ENCODE data around the gene HIVEP1. TPM values are rescaled to one million over a fixed set of nuclear protein-coding genes. Genes with fewer than 3 reads are reported as not detected.

HIVEP1 gene
- total and polyA plus RNA-seq, 2 of the 8 experiments (the other 6 are each of a cell fraction or from before 2014, with no cell fraction given): 22.6 to 23.1 TPM

DNA sequence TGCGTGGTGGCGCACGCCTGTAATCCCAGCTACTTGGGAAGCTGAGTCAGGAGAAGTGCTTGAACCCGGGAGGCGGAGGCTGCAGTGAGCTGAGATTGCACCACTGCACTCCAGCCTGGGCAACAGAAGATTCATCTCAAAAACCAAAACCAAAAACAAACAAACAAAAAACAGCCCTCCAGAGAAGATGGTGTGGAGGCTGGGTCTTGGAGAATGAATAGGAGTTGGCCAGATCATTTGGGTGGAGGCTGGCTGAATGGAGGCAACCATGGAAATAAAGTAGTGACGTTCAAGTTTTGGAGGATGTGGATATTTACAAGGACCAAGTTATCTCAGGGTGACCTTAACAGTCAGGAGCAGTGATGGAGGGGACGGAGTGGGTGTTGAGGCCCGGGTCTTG is 24.7 kb downstream of the HIVEP1 start:
- no peaks in the 10 kb centered on the region; the same call in 1 of the 2 replicates for H3K23me2 ChIP-seq (ENCODE audit: low read depth, low read length)
- no peak overlapping the region for H3K4me2 ChIP-seq (ENCODE audit: insufficient read depth in 1 of 2, low read depth in 2 of 2, low read length in 2 of 2)
- H3K36me3 ChIP-seq (ENCODE audit: control insufficient read depth in 2 of 4, insufficient read depth in 4 of 4, low read length in 3 of 4): no peaks in the 10 kb centered on the region
- H3K9ac ChIP-seq (replicated peaks in 1 of 4; ENCODE audit: extremely low read depth in 1 of 4, low read depth in 3 of 4, low read length in 3 of 4): no peak overlapping the region
- H3K4me3 ChIP-seq (ENCODE audit: extremely low read depth in 1 of 4, insufficient read depth in 2 of 4, low read depth in 3 of 4, low read length in 4 of 4): no peak overlapping the region
- peaks cover 0 to 94% of the 10 kb centered on the region in 2 experiments; a peak in 3 of 4 replicates for H3K79me2 ChIP-seq (ENCODE audit: control insufficient read depth in 1 of 2, insufficient read depth in 2 of 2, low read length in 2 of 2)
- H2BK120ac ChIP-seq (replicated peaks; ENCODE audit: low read depth, low read length): no peak overlapping the region
- 96% methylated on average over 8 of the region's 8 CpGs; no CpG with 5 or more reads in 1 of the 2 experiments for WGBS, 2 experiments (ENCODE audit: extremely low coverage in 1 of 2, insufficient coverage in 1 of 2, insufficient read length in 1 of 2, insufficient replicate concordance in 2 of 2, low coverage in 1 of 2, low lambda C conversion rate in 2 of 2, missing lambda C conversion rate in 1 of 2)
- H3K4me1 ChIP-seq (replicated peaks in 1 of 4; ENCODE audit: control insufficient read depth in 3 of 4, insufficient read depth in 4 of 4, low read length in 3 of 4): peaks cover 5 to 14% (median 8%) of the 10 kb centered on the region in 4 experiments
- ChIA-PET POLR2A (ENCODE audit: partially characterized antibody) (no interaction called here), CTCF (ENCODE audit: partially characterized antibody) (no interaction called here)
- no peak overlapping the region for H3K56ac ChIP-seq (replicated peaks; ENCODE audit: insufficient read length, low read depth, low read length)
- H4K20me1 ChIP-seq (replicated peaks in 1 of 2; ENCODE audit: control insufficient read depth in 1 of 2, insufficient read depth in 2 of 2, low read length in 2 of 2): peaks cover under 1 to 6% of the 10 kb centered on the region in 2 experiments
- no peak overlapping the region for H2BK15ac ChIP-seq (ENCODE audit: low read length)
- H3K27ac ChIP-seq (ENCODE audit: low read depth, low read length): no peak overlapping the region
- no peak for DNase-seq (ENCODE audit: low read depth in 1 of 2, low spot score in 2 of 2)
- no peak for FAIRE-seq
- H3K9me3 ChIP-seq (ENCODE audit: insufficient read depth in 2 of 2, low read depth in 1 of 2, low read length in 1 of 2): no peaks in the 10 kb centered on the region
- no peak overlapping the region for H4K5ac ChIP-seq (ENCODE audit: insufficient read length, low read depth, low read length)
- H2BK20ac ChIP-seq (ENCODE audit: low read length): no peak overlapping the region
- H3K4ac ChIP-seq (replicated peaks; ENCODE audit: insufficient read length, low read depth, low read length): no peak overlapping the region
- TF ChIP-seq CBX8 (IDR thresholded peaks at IDR 0.05; ENCODE audit: borderline replicate concordance, low read depth, low read length): no peak
- TF ChIP-seq SIX5 (IDR thresholded peaks at IDR 0.05; ENCODE audit: low read depth, low read length): no peak
- TF ChIP-seq CHD2 (IDR thresholded peaks at IDR 0.05; ENCODE audit: low read length): no peak
- no peak for TF ChIP-seq SP2 (IDR thresholded peaks at IDR 0.05; ENCODE audit: low read length)
- no peak overlapping the region for H2AK5ac ChIP-seq (ENCODE audit: low read depth, low read length)
- no peak overlapping the region for H3K14ac ChIP-seq (ENCODE audit: insufficient read length)
- H3K27me3 ChIP-seq (replicated peaks in 1 of 4; ENCODE audit: control insufficient read depth in 3 of 4, extremely low read depth in 1 of 4, insufficient read depth in 3 of 4, low read length in 3 of 4): no peaks in the 10 kb centered on the region
- H4K91ac ChIP-seq (replicated peaks; ENCODE audit: insufficient read length, low read length): no peak overlapping the region
- H3K23ac ChIP-seq (ENCODE audit: insufficient read length): no peak overlapping the region
- no peak overlapping the region for H3K18ac ChIP-seq (ENCODE audit: extremely low read depth, low read length)
- no peak overlapping the region for H2BK5ac ChIP-seq (ENCODE audit: low read depth, low read length)
- H4K8ac ChIP-seq (ENCODE audit: extremely low read depth, insufficient read depth, low read length): no peak overlapping the region; the same call in 1 of the 2 replicates
- peaks cover 10% of the 10 kb centered on the region; the same call in 1 of the 2 replicates for H3K79me1 ChIP-seq (ENCODE audit: low read depth, low read length)
- H2BK12ac ChIP-seq (ENCODE audit: low read depth, low read length): no peak overlapping the region
- no peak overlapping the region for H2AFZ ChIP-seq (ENCODE audit: low read length)
